NCI-H1048 (cell line): ENCODE measurements around the gene FLACC1.
"Not testable (repeated sequence)": the region's sequence is repeated elsewhere in the genome, so short reads cannot be mapped to it uniquely, and the experiment has no call there.

Source experiments
- DNase-seq: peaks from one replicate; lab custom pipeline; 2025; lab: John Stamatoyannopoulos, UW

Gene FLACC1

GRCh38 chr2:201254081-201254730 lies 102.9 kb downstream of the FLACC1 start:
- no peak for DNase-seq

- no peak for DNase-seq
Observed at GRCh38 chr2:201250741-201251140, 106.4 kb downstream of the FLACC1 start.

GRCh38 chr2:201249889-201250288 lies 107.3 kb downstream of the FLACC1 start:
- DNase-seq, result no peak

- DNase-seq, result no peak
Observed at GRCh38 chr2:201248288-201248844, 108.8 kb downstream of the FLACC1 start.

- no peak for DNase-seq
Observed at GRCh38 chr2:201246280-201246679, 110.9 kb downstream of the FLACC1 start.

- no peak for DNase-seq
Observed at GRCh38 chr2:201244829-201245228, 112.3 kb downstream of the FLACC1 start.

- DNase-seq, result no peak
Observed at GRCh38 chr2:201242571-201243277, 114.4 kb downstream of the FLACC1 start.

GRCh38 chr2:201239167-201239935 lies 117.8 kb downstream of the FLACC1 start:
- not testable (repeated sequence) for DNase-seq
